Osteocyte (in vitro differentiated cells): ENCODE data around the gene PMEPA1. TPM values are rescaled to one million over a fixed set of nuclear protein-coding genes. Genes with fewer than 3 reads are reported as not detected.

ENCODE experiments used
- DNase-seq: peaks from one replicate; pipeline ENCODE4 v3.0.0; 2021; ENCODE audit warnings: mixed read lengths; ENCODE audit not compliant: unreplicated experiment; ENCODE audit errors: extremely low spot score
- H3K27ac Mint-ChIP-seq: one replicate; pipeline ENCODE4 v1.8.0; 2021; ENCODE audit warnings: mild to moderate bottlenecking, mixed read lengths; ENCODE audit not compliant: unreplicated experiment
- H3K27me3 Mint-ChIP-seq: one replicate; pipeline ENCODE4 v1.8.0; 2021; ENCODE audit warnings: mixed read lengths; ENCODE audit not compliant: unreplicated experiment
- H3K36me3 Mint-ChIP-seq: one replicate; pipeline ENCODE4 v1.8.0; 2021; ENCODE audit warnings: mixed read lengths; ENCODE audit not compliant: unreplicated experiment
- H3K4me1 Mint-ChIP-seq: one replicate; pipeline ENCODE4 v1.8.0; 2021; ENCODE audit warnings: mixed read lengths; ENCODE audit not compliant: unreplicated experiment
- H3K4me3 Mint-ChIP-seq: one replicate; pipeline ENCODE4 v1.8.0; 2021; ENCODE audit warnings: mild to moderate bottlenecking, moderate library complexity, mixed read lengths; ENCODE audit not compliant: unreplicated experiment
- H3K9me3 Mint-ChIP-seq: one replicate; pipeline ENCODE4 v1.8.0; 2021; ENCODE audit warnings: mixed read lengths; ENCODE audit not compliant: unreplicated experiment
- total RNA-seq: library from RNA; stranded (reverse); gene quantifications from 2 replicates; pipeline ENCODE4 v1.2.1, GENCODE V29; 2021
- TF ChIP-seq, protein P1 (sequence below): fragments of 200-600 bp; sonication (generic); IDR thresholded peaks from 2 replicates; pipeline ENCODE4 v1.5.0; 2021; ENCODE audit warnings: antibody characterized with exemption, mild to moderate bottlenecking, moderate library complexity

PMEPA1 gene
- total RNA-seq, 1 donor from 2014 or later: 24.1 TPM

DNA sequence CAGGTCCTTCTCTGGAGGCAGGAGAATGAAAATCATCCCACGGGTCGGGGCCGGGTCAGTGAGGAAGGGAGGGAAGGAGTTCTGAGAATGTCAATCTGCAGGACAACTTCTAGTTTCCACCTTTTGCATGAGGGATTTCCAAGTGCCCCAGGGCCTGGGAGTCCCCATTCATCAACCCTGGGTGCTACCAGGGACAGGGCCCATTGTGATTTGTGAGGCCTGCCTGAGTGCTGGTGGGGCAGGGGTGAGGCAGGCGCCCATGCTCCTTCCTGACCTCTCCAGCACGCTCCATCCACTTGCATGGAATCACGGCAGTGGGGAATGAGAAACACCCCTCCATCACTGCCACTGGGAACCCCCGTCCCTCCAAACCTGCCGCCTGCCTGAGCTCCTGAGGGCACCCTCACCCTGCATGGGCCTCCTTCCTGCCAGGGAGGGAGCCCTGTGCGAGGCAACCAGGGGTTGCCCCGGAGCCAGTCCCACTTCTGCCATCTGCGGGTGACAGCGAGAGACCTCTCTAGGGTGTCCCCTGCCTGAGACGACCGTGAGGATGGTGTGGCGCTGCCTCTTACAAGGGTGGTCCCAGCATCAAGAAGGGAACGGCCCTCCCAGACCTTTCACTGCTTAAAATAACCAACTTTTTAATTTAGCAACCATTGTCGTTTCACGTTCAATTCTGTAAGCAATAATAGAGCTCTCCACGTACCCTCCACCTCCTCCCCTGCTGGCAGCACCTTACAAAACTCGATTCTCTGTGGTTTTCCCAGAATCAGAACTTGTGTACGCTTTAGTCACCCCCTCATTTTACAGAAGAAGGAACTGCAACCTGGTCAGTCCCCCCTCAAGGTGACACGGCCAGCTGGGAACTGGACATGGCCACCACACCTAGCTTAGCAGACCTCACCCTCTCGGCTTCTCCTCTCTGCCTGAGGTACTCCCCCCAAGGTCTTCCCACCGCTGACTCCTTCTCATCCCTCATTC lies 28.6 kb downstream of the PMEPA1 start:
- no peaks in the 10 kb centered on the region for H3K9me3 Mint-ChIP-seq
- H3K4me1 Mint-ChIP-seq: peaks cover 10% of the 10 kb centered on the region
- no peak for DNase-seq
- H3K27ac Mint-ChIP-seq: no peak overlapping the region
- peaks cover 3% of the 10 kb centered on the region for H3K36me3 Mint-ChIP-seq
- no peaks in the 10 kb centered on the region for H3K27me3 Mint-ChIP-seq
- TF ChIP-seq, protein P1, sequence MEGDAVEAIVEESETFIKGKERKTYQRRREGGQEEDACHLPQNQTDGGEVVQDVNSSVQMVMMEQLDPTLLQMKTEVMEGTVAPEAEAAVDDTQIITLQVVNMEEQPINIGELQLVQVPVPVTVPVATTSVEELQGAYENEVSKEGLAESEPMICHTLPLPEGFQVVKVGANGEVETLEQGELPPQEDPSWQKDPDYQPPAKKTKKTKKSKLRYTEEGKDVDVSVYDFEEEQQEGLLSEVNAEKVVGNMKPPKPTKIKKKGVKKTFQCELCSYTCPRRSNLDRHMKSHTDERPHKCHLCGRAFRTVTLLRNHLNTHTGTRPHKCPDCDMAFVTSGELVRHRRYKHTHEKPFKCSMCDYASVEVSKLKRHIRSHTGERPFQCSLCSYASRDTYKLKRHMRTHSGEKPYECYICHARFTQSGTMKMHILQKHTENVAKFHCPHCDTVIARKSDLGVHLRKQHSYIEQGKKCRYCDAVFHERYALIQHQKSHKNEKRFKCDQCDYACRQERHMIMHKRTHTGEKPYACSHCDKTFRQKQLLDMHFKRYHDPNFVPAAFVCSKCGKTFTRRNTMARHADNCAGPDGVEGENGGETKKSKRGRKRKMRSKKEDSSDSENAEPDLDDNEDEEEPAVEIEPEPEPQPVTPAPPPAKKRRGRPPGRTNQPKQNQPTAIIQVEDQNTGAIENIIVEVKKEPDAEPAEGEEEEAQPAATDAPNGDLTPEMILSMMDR: no peak
- no peak overlapping the region for H3K4me3 Mint-ChIP-seq

GRCh38 chr20:57680131-57680716 lies 29.6 kb downstream of the PMEPA1 start:
- H3K27me3 Mint-ChIP-seq: no peaks in the 10 kb centered on the region
- TF ChIP-seq, protein P1: no peak
- no peak for DNase-seq
- peaks cover 3% of the 10 kb centered on the region for H3K36me3 Mint-ChIP-seq
- no peak overlapping the region for H3K27ac Mint-ChIP-seq
- no peaks in the 10 kb centered on the region for H3K9me3 Mint-ChIP-seq
- no peak overlapping the region for H3K4me3 Mint-ChIP-seq
- H3K4me1 Mint-ChIP-seq: peaks cover 10% of the 10 kb centered on the region

DNA sequence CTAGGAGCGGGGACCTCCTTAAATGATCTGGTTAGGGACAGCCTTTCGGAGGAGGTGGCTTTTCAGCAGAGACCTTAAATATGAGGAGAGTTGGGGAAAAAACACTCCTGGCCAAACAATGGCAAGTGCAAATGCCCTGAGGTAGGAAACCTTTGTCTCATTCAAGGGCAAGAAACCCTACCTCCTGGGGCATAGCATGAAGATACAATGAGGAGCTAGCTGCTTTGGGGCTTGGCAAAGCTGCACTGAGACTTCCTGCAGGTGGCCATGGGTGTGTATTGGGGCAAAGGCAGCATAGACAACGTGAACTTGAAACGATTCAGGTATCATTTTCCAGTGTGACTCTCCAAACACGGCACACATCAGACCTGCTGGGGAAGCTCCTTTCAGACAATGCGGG lies 30.7 kb downstream of the PMEPA1 start:
- H3K27me3 Mint-ChIP-seq: no peaks in the 10 kb centered on the region
- peaks cover 10% of the 10 kb centered on the region for H3K4me1 Mint-ChIP-seq
- no peaks in the 10 kb centered on the region for H3K9me3 Mint-ChIP-seq
- H3K4me3 Mint-ChIP-seq: no peak overlapping the region
- TF ChIP-seq, protein P1: no peak
- H3K27ac Mint-ChIP-seq: no peak overlapping the region
- DNase-seq: no peak
- H3K36me3 Mint-ChIP-seq: peaks cover 3% of the 10 kb centered on the region

GRCh38 chr20:57678340-57678739 lies 31.5 kb downstream of the PMEPA1 start:
- H3K27ac Mint-ChIP-seq: no peak overlapping the region
- H3K4me1 Mint-ChIP-seq: peaks cover 10% of the 10 kb centered on the region
- no peak overlapping the region for H3K4me3 Mint-ChIP-seq
- H3K9me3 Mint-ChIP-seq: no peaks in the 10 kb centered on the region
- no peaks in the 10 kb centered on the region for H3K27me3 Mint-ChIP-seq
- DNase-seq: no peak
- TF ChIP-seq, protein P1: no peak
- peaks cover 3% of the 10 kb centered on the region for H3K36me3 Mint-ChIP-seq

GRCh38 chr20:57677584-57677982 lies 32.2 kb downstream of the PMEPA1 start:
- TF ChIP-seq, protein P1: no peak
- Mint-ChIP-seq H3K27me3 (no peaks in the 10 kb centered on the region), H3K4me3 (no peak overlapping the region), H3K9me3 (no peaks in the 10 kb centered on the region), H3K36me3 (peaks cover 3% of the 10 kb centered on the region), H3K27ac (no peak overlapping the region), H3K4me1 (peaks cover 10% of the 10 kb centered on the region)
- DNase-seq: no peak
